OCI-LY7 (cell line): Measurements from ENCODE around the gene LCN9. TPM values are rescaled to one million over a fixed set of nuclear protein-coding genes. Genes with fewer than 3 reads are reported as not detected.

Source experiments
- Bru-seq: library from RNA; stranded (reverse); fragments of 400-500 nt; gene quantifications from one replicate; lab custom pipeline; 2021; lab: Mats Ljungman, UMichigan
- BruChase-seq, 2 experiments: library from RNA; stranded (reverse); fragments of 400-500 nt; gene quantifications; one replicate each; lab custom pipeline; 2021; lab: Mats Ljungman, UMichigan
- BruUV-seq: library from RNA; stranded (reverse); fragments of 400-500 nt; replicated peaks from 2 replicates; lab custom pipeline; 2021; lab: Mats Ljungman, UMichigan
- CTCF ChIA-PET: fragments of 300-600 bp; sonication (Branson Sonifier 250); formaldehyde crosslinking; loops from one replicate; lab custom pipeline; 2022; ENCODE audit warnings: antibody characterized with exemption; ENCODE audit not compliant: unreplicated experiment; lab: Charles Lee
- POLR2A ChIA-PET: fragments of 300-600 bp; sonication (Branson Sonifier 250); formaldehyde crosslinking; loops from one replicate; lab custom pipeline; 2022; ENCODE audit warnings: antibody characterized with exemption; lab: Charles Lee
- DNase-seq: peaks from one replicate; pipeline ENCODE4 v3.0.0-alpha.2; 2015; ENCODE audit warnings: low spot score
- H2AFZ ChIP-seq: fragments of 200-600 bp; sonication (generic), shearing (Covaris generic); 2 replicates; pipeline ENCODE4 v1.6.1; 2014; ENCODE audit warnings: mild to moderate bottlenecking, antibody characterized with exemption, low read length, moderate library complexity
- H3K27ac ChIP-seq: fragments of 200-600 bp; sonication (generic); 2 replicates; pipeline ENCODE4 v1.5.1; 2014; ENCODE audit warnings: mixed run types, low read depth, mild to moderate bottlenecking, moderate library complexity, low read length, inconsistent platforms; ENCODE audit not compliant: poor library complexity, severe bottlenecking
- H3K36me3 ChIP-seq: fragments of 200-600 bp; sonication (generic); 2 replicates; pipeline ENCODE4 v1.6.1; 2014; ENCODE audit warnings: mild to moderate bottlenecking, antibody characterized with exemption, low read length, moderate library complexity, mixed read lengths; ENCODE audit not compliant: insufficient read depth
- H3K4me1 ChIP-seq: fragments of 200-600 bp; sonication (generic); 2 replicates; pipeline ENCODE4 v1.5.1; 2014; ENCODE audit warnings: mild to moderate bottlenecking, low read length; ENCODE audit not compliant: insufficient read depth, poor library complexity, severe bottlenecking
- H3K4me2 ChIP-seq: fragments of 200-600 bp; sonication (generic); 2 replicates; pipeline ENCODE4 v1.6.1; 2014; ENCODE audit warnings: mild to moderate bottlenecking, low read length
- H3K4me3 ChIP-seq: fragments of 200-600 bp; sonication (generic); 2 replicates; pipeline ENCODE4 v1.5.1; 2014; ENCODE audit warnings: mild to moderate bottlenecking, low read depth, low read length; ENCODE audit not compliant: poor library complexity, severe bottlenecking
- H3K79me2 ChIP-seq: fragments of 200-600 bp; sonication (generic); 2 replicates; pipeline ENCODE4 v1.6.1; 2016; ENCODE audit warnings: low read depth, mild to moderate bottlenecking, low read length, moderate library complexity, mixed read lengths; ENCODE audit not compliant: insufficient read depth
- H3K9me2 ChIP-seq: fragments of 200-600 bp; sonication (generic); 2 replicates; pipeline ENCODE4 v1.6.1; 2016; ENCODE audit warnings: mild to moderate bottlenecking, low read length, mixed read lengths; ENCODE audit not compliant: insufficient read depth
- H3K9me3 ChIP-seq: fragments of 200-600 bp; sonication (generic); 2 replicates; pipeline ENCODE4 v1.6.1; 2014; ENCODE audit warnings: mild to moderate bottlenecking, mixed run types, low read length, mixed read lengths
- H4K20me1 ChIP-seq: fragments of 200-600 bp; sonication (generic); 2 replicates; pipeline ENCODE4 v1.6.1; 2014; ENCODE audit warnings: mild to moderate bottlenecking, antibody characterized with exemption, low read length, moderate library complexity, mixed read lengths; ENCODE audit not compliant: insufficient read depth
- CTCF ChIP-seq: fragments of 200-600 bp; sonication (generic); conservative IDR thresholded peaks from 2 replicates; pipeline ENCODE4 v1.5.1; 2014; ENCODE audit warnings: mild to moderate bottlenecking, antibody characterized with exemption, low read length, moderate library complexity, mixed read lengths
- EZH2phosphoT487 ChIP-seq: fragments of 200-600 bp; sonication (generic); IDR thresholded peaks from 2 replicates; pipeline ENCODE4 v1.6.1; 2018; ENCODE audit warnings: low read depth, borderline replicate concordance, mild to moderate bottlenecking, mixed run types, antibody characterized with exemption, low read length, moderate library complexity, mixed read lengths
- intact Hi-C: fragments of 100-400 bp; cut with micrococcal nuclease; formaldehyde crosslinking; loops from one replicate; pipeline ENCODE4 v1.10.0; 2022; ENCODE audit not compliant: unreplicated experiment
- long read RNA-seq: library from polyadenylated mRNA; stranded (forward); transcript quantifications from one replicate; pipeline ENCODE4 v2.0.0, GENCODE V29; 2022
- total RNA-seq, 2 experiments: library from RNA; depleted of rRNA in 1 of 2; stranded (reverse); fragments of >200 nt in 1 of 2; shearing (Covaris generic) in 1 of 2; gene quantifications; 2 replicates each; pipeline ENCODE4 v1.2.3, GENCODE V29; 2014 to 2022

Gene LCN9
- not detected in 2 replicates for total RNA-seq (2014; rRNA removed; shearing (Covaris generic))
- not detected in 2 replicates for total RNA-seq (2022)
- Bru-seq, nascent RNA = not detected
- BruChase-seq, experiment 1, labeled RNA remaining after a 6-hour chase = not detected
- not detected for BruChase-seq, experiment 2, labeled RNA remaining after a 2-hour chase
- long read RNA-seq = 0 reads

GRCh38 chr9:135662758-135663450 is at the start of gene LCN9:
LCN9 (plus strand) TSS chr9:135663309; CDS start chr9:135663322, 13 bp downstream.
- BruUV-seq = no TSS peak
- H3K79me2 ChIP-seq = no peaks in the 10 kb centered on the region
- no peaks in the 10 kb centered on the region for H3K9me3 ChIP-seq
- intact Hi-C loops = no loop called here
- no peaks in the 10 kb centered on the region for H3K36me3 ChIP-seq
- H3K27ac ChIP-seq = no peak within 1 kb of the TSS
- POLR2A ChIA-PET = no interaction called here
- H2AFZ ChIP-seq = no peak within 1 kb of the TSS
- no peaks in the 10 kb centered on the region for H3K9me2 ChIP-seq
- no peaks in the 10 kb centered on the region for H3K4me1 ChIP-seq
- CTCF ChIA-PET = no interaction called here
- H3K4me2 ChIP-seq = no peak within 1 kb of the TSS
- TF ChIP-seq EZH2phosphoT487 = no peak
- no peak for TF ChIP-seq CTCF
- no peak within 1 kb of the TSS for H3K4me3 ChIP-seq
- DNase-seq = no peak
- no peaks in the 10 kb centered on the region for H4K20me1 ChIP-seq

- Histone ChIP-seq H4K20me1 (no peaks in the 10 kb centered on the region), H2AFZ (no peak overlapping the region), H3K9me3 (no peaks in the 10 kb centered on the region), H3K4me2 (no peak overlapping the region), H3K27ac (no peak overlapping the region), H3K4me1 (no peaks in the 10 kb centered on the region), H3K79me2 (no peaks in the 10 kb centered on the region), H3K9me2 (no peaks in the 10 kb centered on the region), H3K4me3 (no peak overlapping the region), H3K36me3 (no peaks in the 10 kb centered on the region)
- no TSS peak for BruUV-seq
- ChIA-PET CTCF (no interaction called here), POLR2A (no interaction called here)
- TF ChIP-seq EZH2phosphoT487 (no peak), CTCF (no peak)
- intact Hi-C loops = no loop called here
- DNase-seq = no peak
Measured at GRCh38 chr9:135613946-135614805, 48.9 kb upstream of the LCN9 start.
